ENCODE measurements around the gene LEFTY2.
"Not testable (repeated sequence)": the region's sequence is repeated elsewhere in the genome, so short reads cannot be mapped to it uniquely, and the experiment has no call there.

LEFTY2 gene

DNA sequence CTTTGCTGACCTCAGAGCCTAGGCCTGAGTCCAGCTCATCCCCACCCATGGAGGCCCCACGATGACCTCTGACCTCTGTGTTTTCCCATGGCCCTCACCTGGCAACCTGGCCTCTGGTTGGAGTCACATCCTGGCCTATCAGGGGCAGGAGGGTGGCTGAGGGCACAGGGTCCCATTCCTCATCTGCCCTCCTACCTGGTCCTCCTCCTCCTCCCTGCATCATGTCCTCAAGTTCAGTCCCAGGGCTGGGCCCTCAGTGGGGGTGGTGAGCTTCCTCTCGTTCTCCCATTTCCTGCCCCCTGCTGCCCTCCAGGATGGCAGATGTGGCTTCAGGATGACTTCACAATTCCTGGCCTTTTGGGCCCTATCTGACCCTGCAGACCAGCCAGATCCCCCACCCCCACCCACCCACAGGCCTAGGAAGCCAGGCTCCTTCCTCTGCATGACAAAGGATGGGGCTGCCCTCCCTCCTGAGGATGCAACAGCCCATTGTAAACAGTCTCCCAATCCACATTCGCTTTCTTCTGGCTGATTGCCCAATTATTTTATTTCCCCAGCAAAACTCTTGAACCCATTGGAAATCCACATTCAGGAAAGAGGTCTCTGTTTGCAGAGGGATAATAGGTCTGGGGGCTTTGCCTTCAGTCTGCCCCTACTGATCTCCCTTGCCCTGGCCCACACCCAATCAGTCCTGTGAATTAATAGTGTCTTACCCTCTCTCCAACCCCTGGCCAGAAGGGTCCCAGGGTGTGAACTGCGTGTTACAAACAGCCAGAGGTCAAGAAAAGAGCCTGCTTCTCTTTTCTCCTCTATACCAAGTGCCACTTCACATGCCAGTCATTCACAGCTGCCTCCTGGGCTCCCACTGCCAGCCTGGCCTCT lies 41.7 kb downstream of the LEFTY2 start:
- DNase-seq (ENCODE audit: low spot score): no peak

DNA sequence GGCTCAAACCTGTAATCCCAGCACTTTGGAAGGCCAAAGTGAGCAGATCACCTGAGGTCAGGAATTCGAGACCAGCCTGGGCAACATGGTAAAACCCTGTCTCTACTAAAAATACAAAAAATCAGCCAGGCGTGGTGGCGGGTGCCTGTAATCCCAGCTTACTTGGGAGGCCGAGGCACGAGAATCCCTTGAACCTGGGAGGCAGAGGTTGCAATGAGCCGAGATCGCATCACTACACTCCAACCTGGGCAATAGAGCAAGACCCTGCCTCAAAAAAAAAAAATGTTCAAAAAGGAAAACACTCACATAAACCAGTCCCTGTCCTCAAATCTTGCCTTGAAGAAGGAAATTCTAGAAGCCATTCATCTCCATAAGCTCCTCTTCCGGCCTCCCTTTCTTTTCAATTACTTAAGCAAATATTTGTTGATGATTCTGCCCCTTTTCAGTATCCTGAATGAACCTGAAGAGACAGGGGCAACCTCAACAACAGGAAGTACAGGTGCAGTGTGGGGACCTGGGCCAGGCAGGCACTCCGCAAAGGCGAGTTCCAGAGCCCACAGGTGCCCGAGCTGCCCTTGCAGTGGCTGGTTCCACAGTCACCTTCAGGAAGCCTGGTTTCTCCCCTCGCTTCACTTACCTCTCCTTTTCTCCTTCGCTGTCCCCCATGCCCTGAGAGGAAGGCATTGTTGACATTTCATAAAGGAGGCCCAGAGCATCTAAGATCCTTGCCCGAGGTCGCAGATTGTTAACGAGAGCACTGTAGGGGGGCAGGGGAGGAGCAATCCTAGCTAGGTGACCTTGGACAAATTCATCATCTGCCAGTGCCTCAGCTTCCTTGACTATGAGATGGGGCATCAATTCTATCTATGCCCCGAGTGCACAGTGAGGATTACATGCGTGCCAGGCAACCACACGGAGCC lies 43.2 kb downstream of the LEFTY2 start:
- DNase-seq (ENCODE audit: low spot score): no peak

DNA sequence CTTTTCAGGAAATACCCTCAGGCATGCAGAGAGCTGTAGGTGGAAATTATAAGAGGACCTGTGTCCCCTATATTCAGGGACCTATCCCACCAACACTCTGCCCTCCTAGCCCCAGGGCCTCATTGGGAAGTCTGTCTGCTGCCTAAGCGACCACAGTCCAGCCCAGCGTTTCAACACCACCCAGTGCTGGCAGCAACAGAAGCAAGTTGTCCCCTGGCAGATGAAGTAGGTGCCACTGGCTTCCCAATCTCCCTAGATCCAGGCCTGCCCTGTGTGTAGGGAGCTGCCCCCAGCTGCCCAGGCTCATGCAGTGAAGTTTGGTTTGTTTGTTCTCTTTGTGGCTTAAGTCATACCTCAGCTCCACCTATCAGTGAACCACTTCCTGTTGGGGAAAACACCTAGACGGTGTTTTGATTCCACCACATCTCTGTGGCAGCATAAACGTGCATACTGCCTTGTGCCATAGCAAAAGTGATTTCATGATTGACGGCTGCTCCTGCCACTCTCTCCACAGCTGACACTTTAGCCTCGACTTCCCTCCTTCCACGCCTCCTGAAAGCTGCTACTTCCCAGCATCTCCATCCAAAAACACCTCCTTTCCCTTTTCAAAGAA lies 44.0 kb downstream of the LEFTY2 start:
- no peak for DNase-seq (ENCODE audit: low spot score)

DNA sequence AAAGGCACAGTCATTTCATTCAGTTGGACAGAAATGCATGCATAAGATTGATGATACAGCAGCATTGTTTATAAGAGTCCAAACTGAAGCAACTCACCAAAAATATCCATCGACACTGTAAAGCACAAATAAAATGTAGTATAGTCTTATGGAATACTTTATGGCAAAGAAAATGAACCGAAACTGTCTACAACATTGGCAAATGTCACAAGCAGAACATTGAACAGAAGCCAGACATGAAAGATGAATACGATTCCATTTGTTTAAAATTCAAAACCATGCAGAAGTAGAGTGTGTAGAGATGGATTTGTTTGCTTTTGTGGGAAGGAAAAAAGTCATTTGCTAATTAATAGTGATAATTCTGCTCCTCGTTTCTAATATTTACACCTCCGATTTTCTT lies 44.5 kb downstream of the LEFTY2 start:
- no peak for DNase-seq (ENCODE audit: low spot score)

DNA sequence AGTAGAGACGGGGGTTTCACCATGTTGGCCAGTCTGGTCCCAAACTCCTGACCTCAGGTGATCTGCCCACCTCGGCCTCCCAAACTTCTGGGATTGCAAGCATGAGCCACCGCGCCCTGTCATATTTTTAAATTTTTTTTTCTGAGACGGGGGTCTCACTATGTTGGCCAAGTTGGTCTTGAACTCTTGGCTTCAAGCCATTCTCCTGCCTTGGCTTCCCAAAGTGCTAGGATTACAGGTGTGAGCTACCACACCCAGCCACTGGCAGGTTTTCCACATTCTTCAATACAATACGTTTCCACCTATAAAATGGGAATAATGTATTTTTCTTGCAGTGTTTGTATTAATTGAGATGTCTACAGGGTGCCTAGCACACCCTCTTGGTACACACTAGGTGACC lies 48.7 kb downstream of the LEFTY2 start:
- no peak for DNase-seq (ENCODE audit: low spot score)

DNA sequence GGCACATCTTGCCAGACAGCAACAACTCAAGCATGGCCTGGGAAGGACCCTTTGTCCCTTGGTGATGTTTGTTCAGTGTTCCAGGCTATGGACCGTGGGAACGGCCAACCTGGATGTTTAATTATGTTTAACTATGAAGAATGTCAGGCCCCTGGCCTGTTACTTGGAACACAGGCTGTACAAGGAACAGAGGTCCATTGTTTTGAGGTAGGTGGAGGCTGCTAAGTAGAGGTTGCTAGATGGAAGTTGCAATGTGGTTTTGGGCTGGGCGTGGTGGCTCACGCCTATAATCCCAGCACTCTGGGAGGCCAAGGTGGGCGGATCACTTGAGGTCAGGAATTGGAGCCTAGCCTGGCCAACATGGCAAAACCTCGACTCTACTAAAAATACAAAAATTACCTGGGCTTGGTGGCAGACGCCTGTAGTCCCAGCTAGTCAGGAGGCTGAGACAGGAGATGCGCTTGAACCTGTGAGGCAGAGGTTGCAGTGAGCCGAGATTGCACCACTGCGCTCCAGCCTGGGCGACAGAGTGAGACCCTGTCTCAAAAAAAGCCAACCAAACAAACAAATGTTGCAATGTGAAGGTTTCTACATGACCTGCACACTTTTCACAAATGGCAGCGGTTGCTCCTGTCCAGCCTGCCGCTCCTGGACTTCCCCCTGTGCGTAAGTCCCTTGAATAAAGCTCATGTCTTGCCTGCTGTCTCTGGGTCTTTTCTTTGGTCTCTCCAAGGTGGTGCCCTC lies 49.6 kb downstream of the LEFTY2 start:
- DNase-seq (ENCODE audit: low spot score): no peak

DNA sequence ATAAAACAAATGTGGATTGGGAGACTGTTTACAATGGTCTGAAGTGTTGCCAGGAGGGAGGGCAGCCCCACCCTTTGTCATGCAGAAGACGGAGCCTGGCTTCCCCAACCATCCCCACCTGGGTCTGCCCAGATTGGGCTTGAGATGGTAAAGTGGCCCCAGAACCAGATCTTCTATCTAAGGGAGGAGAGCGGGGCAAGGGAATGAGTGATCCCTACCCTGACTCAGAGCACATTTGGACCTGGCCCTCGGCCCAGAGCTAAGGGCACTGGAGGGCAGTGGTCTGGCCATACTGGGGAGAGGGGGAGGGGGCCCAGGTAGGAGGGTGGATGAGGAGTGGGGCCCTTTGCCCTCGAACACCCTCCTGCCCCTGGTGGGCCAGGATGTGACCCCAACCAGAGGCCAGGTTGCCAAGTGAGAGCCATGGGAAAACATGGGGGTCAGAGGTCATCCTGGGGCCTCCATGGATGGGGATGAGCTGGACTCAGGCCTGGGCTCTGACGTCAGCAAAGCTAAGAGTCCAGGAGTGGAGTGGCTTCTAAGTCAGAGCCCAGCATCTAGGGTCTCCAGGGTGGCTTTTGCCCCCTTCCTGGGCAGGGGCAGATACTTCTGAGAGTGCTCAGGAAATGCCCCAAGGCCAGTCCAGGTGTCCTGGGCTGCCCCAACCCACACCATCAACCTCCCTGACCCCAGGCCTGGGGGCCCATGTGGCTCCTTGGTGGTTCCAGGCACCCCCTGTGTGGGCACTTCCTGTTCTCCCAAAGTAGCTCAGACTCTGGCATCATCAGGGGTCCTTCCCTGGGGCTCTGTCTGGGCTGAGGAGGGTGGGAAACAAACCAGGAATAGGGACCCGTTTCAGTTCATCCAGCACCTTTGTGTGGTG lies 50.4 kb downstream of the LEFTY2 start:
- DNase-seq (ENCODE audit: low spot score): no peak

DNA sequence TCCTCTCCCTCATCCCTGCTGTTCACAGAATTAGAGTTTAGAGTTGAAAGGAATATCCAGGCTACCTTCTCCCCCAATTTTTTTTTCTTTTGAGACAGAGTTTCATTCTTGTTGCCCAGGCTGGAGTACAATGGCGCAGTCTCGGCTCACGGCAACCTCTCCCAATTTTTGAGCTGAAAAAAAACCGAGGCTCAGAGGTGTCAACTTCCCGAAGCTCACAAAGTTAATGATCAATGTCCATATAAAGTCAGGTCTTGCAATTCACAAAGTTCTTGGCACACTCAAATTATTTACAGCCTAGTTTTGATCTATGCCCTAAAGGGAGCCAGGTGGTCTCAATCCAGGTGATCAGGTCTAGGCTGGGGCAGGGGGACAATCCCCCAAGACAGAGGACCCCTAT lies 51.3 kb downstream of the LEFTY2 start:
- DNase-seq (ENCODE audit: low spot score): no peak

DNA sequence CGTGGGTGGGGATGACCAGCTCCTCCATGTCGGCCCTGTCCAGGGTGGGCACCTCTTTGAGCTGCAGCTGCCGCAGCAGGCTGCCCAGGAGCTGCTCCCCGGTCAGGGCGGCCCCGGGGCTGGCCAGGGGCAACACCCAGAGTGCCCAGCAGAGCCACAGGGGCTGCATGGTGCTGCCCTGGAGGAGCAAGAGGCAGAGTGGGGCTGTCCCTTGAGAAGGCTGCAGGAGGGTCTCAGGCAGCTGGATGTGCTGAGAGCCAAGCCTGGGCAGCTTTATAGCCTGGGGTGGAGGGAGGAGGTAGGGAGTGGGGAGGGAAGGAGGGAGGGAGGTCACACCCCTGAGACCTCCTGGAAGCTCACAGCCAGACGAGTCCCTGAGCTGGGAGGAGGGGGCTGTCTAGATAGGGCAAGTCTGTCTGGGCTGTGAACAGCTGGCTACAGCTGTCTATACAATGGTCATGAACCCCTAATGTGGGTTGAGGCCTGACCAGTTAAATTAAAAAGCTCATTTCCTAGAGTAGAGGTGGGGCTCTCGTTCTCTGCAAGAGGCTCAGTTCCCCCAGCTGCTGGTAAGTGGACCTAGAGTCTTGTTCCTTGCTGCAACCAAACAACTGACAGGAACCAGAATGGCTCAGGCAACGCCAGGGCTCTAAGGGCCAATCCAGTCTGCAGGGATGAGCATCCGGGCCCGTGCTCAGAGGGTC lies 52.0 kb downstream of the LEFTY2 start, which contains the start of gene LEFTY1:
LEFTY1 (minus strand) TSS at position 249 of the 704 bp plus-strand sequence; CDS start at position 169, 80 bp downstream.
- no peak for DNase-seq (ENCODE audit: low spot score)

DNA sequence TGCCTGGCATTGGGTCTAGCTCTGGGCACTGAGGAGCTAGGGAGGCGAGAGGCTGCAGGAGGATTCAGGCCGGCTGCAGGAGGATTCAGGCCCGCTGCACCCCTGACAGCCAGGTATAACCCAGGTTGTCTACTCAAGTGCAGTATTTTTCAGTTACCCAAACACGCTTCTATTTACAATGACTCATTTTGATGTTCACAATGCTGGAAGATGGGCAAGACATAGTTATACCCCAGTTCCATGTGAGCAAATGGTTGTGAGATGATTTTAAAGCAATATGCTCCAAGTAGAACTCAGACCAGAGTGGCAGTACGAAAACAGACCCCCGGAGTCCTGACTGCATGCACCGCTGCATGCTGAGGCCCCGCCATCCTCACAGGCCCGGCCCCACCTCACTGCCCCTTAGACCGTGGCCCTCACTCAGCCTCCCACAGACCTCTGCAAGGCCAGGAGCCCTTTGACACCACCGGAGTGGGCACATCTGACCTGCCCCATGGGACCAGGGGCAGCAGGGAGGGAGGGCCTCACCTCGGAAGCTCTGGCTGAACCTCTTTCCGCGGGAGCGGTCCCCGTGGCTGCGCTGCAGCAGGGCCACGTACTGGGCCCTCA lies 52.6 kb downstream of the LEFTY2 start:
- no peak for DNase-seq (ENCODE audit: low spot score)

DNA sequence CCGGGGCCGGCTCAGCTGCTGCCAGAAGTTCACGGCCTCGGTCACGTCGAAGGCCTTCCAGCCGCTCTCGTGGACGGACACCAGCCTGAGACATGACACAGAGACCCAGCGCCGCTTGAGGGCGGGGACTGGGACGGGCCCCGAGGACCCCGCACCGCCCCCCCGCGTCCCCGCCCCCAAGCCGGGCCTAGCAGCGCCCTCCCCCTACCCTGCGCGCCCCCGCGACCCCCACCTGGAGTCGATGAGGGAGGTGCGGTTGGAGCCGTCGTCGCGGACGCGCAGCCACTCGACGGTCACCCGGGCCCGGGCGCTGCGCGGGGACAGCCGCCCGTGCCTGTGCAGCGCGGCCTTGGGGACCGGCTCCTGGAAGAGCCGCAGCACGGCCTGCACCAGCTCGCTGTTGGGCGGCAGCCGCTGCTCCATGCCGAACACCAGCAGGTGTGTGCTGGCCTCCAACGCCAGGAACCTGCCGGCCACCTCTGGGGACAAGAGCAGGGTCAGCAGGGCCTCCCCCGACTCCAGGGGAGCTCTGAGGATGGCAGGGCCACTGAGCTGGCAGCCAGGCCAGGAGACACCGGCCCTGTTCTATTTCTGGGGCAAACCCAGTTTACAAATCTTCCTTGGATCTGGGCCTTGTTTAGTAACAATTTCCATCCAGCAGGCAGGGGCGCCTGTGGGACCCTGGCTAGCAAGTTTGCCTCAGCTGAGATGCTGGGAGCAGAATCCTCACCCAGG lies 53.3 kb downstream of the LEFTY2 start:
- DNase-seq (ENCODE audit: low spot score): not testable (repeated sequence)

DNA sequence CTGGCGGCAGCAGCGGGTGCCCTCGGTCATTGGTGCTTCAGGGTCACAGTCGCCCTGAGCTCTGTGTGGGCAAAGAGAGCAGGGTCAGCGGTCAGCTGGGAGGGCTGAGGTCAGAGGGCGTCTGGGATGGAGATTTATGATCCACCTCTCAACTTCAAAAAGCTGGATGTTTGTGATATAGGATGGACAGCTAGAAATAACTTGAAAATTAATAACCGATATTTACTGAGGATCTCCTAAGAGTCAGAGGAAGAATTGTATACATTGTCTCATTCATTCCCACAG lies 54.0 kb downstream of the LEFTY2 start:
- no peak for DNase-seq (ENCODE audit: low spot score)
